Measurements from ENCODE around the gene CCS.
A peak's percentile ranks its signal among the peaks of the same experiment; 100 is the strongest.

CCS gene

GRCh38 chr11:66619080-66619554 lies 26.1 kb downstream of the CCS start:
- DNase-seq (ENCODE audit: low read depth) = no peak

DNA sequence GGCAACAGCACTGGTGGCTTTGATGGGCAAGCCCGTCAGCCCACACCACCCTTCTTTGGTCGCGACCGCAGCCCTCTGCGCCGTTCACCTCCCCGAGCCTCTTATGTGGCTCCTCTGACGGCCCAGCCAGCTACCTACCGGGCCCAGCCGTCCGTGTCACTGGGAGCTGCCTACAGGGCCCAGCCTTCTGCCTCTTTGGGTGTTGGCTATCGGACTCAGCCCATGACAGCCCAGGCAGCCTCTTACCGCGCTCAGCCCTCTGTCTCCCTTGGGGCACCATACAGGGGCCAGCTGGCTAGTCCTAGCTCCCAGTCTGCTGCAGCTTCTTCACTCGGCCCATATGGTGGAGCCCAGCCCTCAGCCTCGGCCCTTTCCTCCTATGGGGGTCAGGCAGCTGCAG lies 31.5 kb downstream of the CCS start:
- no peak for TF ChIP-seq CTCF (IDR thresholded peaks at IDR 0.05; ENCODE audit: control insufficient read depth, extremely low read depth, insufficient read depth)
- no peak for DNase-seq (ENCODE audit: low read depth)
- H3K4me3 ChIP-seq (ENCODE audit: low read depth, low read length) = no peak overlapping the region

More at GRCh38 chr11:66619080-66619554, 26.1 kb downstream of the CCS start:
- H3K4me3 ChIP-seq (ENCODE audit: low read depth, low read length) = peak overlapping the region; percentile 94
- no peak for TF ChIP-seq CTCF (IDR thresholded peaks at IDR 0.05; ENCODE audit: control insufficient read depth, extremely low read depth, insufficient read depth)

GRCh38 chr11:66625041-66625751 lies 32.2 kb downstream of the CCS start:
- no peak for DNase-seq (ENCODE audit: low read depth)
- TF ChIP-seq CTCF (IDR thresholded peaks at IDR 0.05; ENCODE audit: control insufficient read depth, extremely low read depth, insufficient read depth) = no peak
- H3K4me3 ChIP-seq (ENCODE audit: low read depth, low read length) = no peak overlapping the region

- TF ChIP-seq CTCF (IDR thresholded peaks at IDR 0.05; ENCODE audit: control insufficient read depth, extremely low read depth, insufficient read depth) = no peak
- H3K4me3 ChIP-seq (ENCODE audit: low read depth, low read length) = no peak overlapping the region
- DNase-seq (ENCODE audit: low read depth) = no peak
These were observed 32.8 kb downstream of the CCS start for GRCh38 chr11:66625752-66626149.

DNA sequence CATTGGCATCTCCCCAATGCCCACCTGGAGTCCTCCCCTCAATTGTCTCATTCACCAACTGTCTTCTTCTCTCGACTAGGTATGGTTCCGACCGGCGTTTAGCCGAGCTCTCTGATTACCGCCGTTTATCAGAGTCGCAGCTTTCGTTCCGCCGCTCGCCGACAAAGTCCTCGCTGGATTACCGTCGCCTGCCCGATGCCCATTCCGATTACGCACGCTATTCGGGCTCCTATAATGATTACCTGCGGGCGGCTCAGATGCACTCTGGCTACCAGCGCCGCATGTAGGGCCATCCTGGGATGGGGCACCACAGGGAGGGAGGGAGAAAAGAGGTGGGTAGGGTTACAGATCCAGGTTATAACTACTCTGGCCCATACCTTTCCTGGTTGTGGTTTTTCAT lies 33.4 kb downstream of the CCS start:
- DNase-seq (ENCODE audit: low read depth) = no peak
- TF ChIP-seq CTCF (IDR thresholded peaks at IDR 0.05; ENCODE audit: control insufficient read depth, extremely low read depth, insufficient read depth) = no peak

GRCh38 chr11:66626926-66627325 lies 33.9 kb downstream of the CCS start:
- no peak for DNase-seq (ENCODE audit: low read depth)
- TF ChIP-seq CTCF (IDR thresholded peaks at IDR 0.05; ENCODE audit: control insufficient read depth, extremely low read depth, insufficient read depth) = no peak
- H3K4me3 ChIP-seq (ENCODE audit: low read depth, low read length) = no peak overlapping the region

More for the DNA sequence above, 33.4 kb downstream of the CCS start:
- no peak overlapping the region for H3K4me3 ChIP-seq (ENCODE audit: low read depth, low read length)
